Left lung (tissue), 10 donors: ENCODE data around the gene SERPINB1. TPM values are rescaled to one million over a fixed set of nuclear protein-coding genes. Genes with fewer than 3 reads are reported as not detected.

Experiments used
- ATAC-seq: fragments of 200-7000 bp; cut with Tn5 transposase; one replicate; pipeline ENCODE4 v1.9.1; 2020; ENCODE audit warnings: moderate library complexity
- DNase-seq, 4 donors: peaks; one replicate each; pipeline ENCODE4 v3.0.0-alpha.2; 2013 to 2020
- H3K27ac ChIP-seq, 2 donors: fragments of 200-600 bp; sonication (generic) in 1 of 2; one replicate each; pipeline versions ENCODE4 v1.5.0 to v1.8.0; 2020 to 2021
- H3K27me3 ChIP-seq, 2 donors: fragments of 200-600 bp; sonication (generic) in 1 of 2; one replicate each; pipeline versions ENCODE4 v1.5.0 to v1.8.0; 2020 to 2021
- H3K36me3 ChIP-seq, 2 donors: fragments of 200-600 bp; sonication (generic) in 1 of 2; one replicate each; pipeline versions ENCODE4 v1.5.0 to v1.8.0; 2020 to 2021
- H3K4me1 ChIP-seq, 2 donors: fragments of 200-600 bp; one replicate each; pipeline ENCODE4 v1.8.0; 2021
- H3K4me3 ChIP-seq, 2 donors: fragments of 200-600 bp; sonication (generic) in 1 of 2; one replicate each; pipeline versions ENCODE4 v1.5.0 to v1.8.0; 2020 to 2021; ENCODE audit warnings: mild to moderate bottlenecking in 1 of 2
- H3K9me3 ChIP-seq, 2 donors: fragments of 200-600 bp; sonication (generic) in 1 of 2; one replicate each; pipeline versions ENCODE4 v1.5.0 to v1.8.0; 2020 to 2021
- CTCF ChIP-seq, 2 donors: fragments of 200-600 bp; sonication (generic) in 1 of 2; IDR thresholded peaks; one replicate each; pipeline versions ENCODE4 v1.5.0 to v1.8.0; 2021; ENCODE audit warnings: antibody characterized with exemption in 2 of 2
- intact Hi-C, 2 donors: fragments of 100-400 bp; cut with DNase I; formaldehyde crosslinking; loops; one replicate each; pipeline versions ENCODE4 v1.11.2 to v1.14.2; 2022
- polyA plus RNA-seq, 6 donors: library from polyadenylated mRNA; unstranded; fragments of 120-200 nt; gene quantifications; one replicate each; pipeline ENCODE4 v1.2.1, GENCODE V29; 2013; ENCODE audit not compliant: insufficient read length in 6 of 6
- total RNA-seq, 2 donors: library from RNA; stranded (reverse); fragmentation: NEBNext Ultra II Directional; extraction: Animal tissue kit (Norgen Biotek cat#: 25700); gene quantifications; one replicate each; pipeline ENCODE4 v1.2.1, GENCODE V29; 2021
- donor health status: DM: no; HTN: yes; CAD: no.
- donor health status: DM: no; HTN: no; CAD: no.

The SERPINB1 gene
- total and polyA plus RNA-seq, 8 donors, result 26.8 to 121 (median 30.5) TPM

DNA sequence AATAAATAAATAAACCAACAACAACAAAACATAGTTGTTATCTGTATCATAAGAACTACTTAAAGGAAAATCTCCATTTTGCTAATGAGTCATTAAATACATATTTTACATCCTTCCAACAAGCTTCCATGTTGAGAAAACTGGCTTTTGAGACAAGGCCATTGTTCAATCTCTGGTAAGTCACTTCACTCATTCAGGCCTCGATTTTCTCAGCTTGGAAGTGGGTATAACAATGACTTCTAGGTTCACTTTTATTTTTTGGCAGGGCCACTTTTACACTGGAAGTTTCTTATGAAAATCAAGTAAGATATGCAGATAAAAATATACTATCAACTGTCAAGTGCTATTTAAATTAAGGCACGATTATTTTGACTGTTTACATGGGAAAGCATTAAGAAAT is 46.5 kb downstream of the SERPINB1 start:
- Histone ChIP-seq H3K27me3 (no peaks in the 10 kb centered on the region), H3K9me3 (no peaks in the 10 kb centered on the region), H3K27ac (peak overlapping the region in 1 of 2 donors; percentile 89), H3K36me3 (no peaks in the 10 kb centered on the region), H3K4me1 (peaks cover 6 to 86% of the 10 kb centered on the region in 2 donors), H3K4me3 (no peak overlapping the region)
- intact Hi-C loops, result loop anchor here in 1 of 2 donors (5.0 kb wide), 1 partner anchor 47 kb away; the partner anchor contains the start of gene SERPINB1
- DNase-seq (no peak), ATAC-seq (no peak)
- TF ChIP-seq CTCF (IDR thresholded peaks at IDR 0.05), result no peak

- intact Hi-C loops, result loop anchor here in 1 of 2 donors (5.0 kb wide), 1 partner anchor 138 kb away; no protein-coding TSS in a partner anchor
- peak overlapping the region in 1 of 2 donors; percentile 89 for H3K27ac ChIP-seq
Measured at GRCh38 chr6:2794171-2794730, 47.4 kb downstream of the SERPINB1 start.

GRCh38 chr6:2793534-2794151 is 48.0 kb downstream of the SERPINB1 start:
- no peaks in the 10 kb centered on the region for H3K36me3 ChIP-seq
- ATAC-seq, result peak; percentile 24
- DNase-seq, result peak in 1 of 4 donors; percentile 79
- no peaks in the 10 kb centered on the region for H3K9me3 ChIP-seq
- H3K4me3 ChIP-seq, result no peak overlapping the region
- H3K27ac ChIP-seq, result peak overlapping the region in 1 of 2 donors; percentile 89
- intact Hi-C loops, result loop anchor here in 1 of 2 donors (5.0 kb wide), 1 partner anchor 139 kb away; no protein-coding TSS in a partner anchor
- no peak for TF ChIP-seq CTCF (IDR thresholded peaks at IDR 0.05)
- peaks cover 6 to 77% of the 10 kb centered on the region in 2 donors for H3K4me1 ChIP-seq
- H3K27me3 ChIP-seq, result no peaks in the 10 kb centered on the region

More at GRCh38 chr6:2794171-2794730, 47.4 kb downstream of the SERPINB1 start:
- no peak overlapping the region for H3K4me3 ChIP-seq
- ATAC-seq (no peak), DNase-seq (no peak)
- no peak for TF ChIP-seq CTCF (IDR thresholded peaks at IDR 0.05)
- H3K36me3 ChIP-seq, result no peaks in the 10 kb centered on the region
- no peaks in the 10 kb centered on the region for H3K27me3 ChIP-seq
- no peaks in the 10 kb centered on the region for H3K9me3 ChIP-seq
- peaks cover 6 to 78% of the 10 kb centered on the region in 2 donors for H3K4me1 ChIP-seq

- intact Hi-C loops, result loop anchor here in 1 of 2 donors (5.0 kb wide), 1 partner anchor 140 kb away; no protein-coding TSS in a partner anchor
- Histone ChIP-seq H3K36me3 (no peaks in the 10 kb centered on the region), H3K4me1 (peaks cover 6 to 70% of the 10 kb centered on the region in 2 donors), H3K27me3 (no peaks in the 10 kb centered on the region), H3K9me3 (no peaks in the 10 kb centered on the region), H3K27ac (peak overlapping the region in 1 of 2 donors; percentile 89), H3K4me3 (no peak overlapping the region)
- DNase-seq, result no peak
- ATAC-seq, result no peak
- TF ChIP-seq CTCF (IDR thresholded peaks at IDR 0.05), result no peak
Measured at GRCh38 chr6:2792330-2793110, 49.1 kb downstream of the SERPINB1 start.
